Peyer's patch (tissue), 4 donors: ENCODE data around the gene HSP90AA1. TPM values are rescaled to one million over a fixed set of nuclear protein-coding genes. Genes with fewer than 3 reads are reported as not detected.

Experiments
- DNase-seq, 3 donors: peaks; one replicate each; pipeline ENCODE4 v3.0.0-alpha.2; 2017 to 2019
- H3K27ac ChIP-seq, 4 donors: fragments of 200-600 bp; sonication (generic); one replicate each; pipeline ENCODE4 v1.5.1; 2016 to 2019
- H3K27me3 ChIP-seq, 2 donors: fragments of 200-600 bp; sonication (generic); one replicate each; pipeline ENCODE4 v1.5.1; 2019
- H3K36me3 ChIP-seq, 3 donors: fragments of 200-600 bp; sonication (generic); one replicate each; pipeline ENCODE4 v1.5.1; 2016 to 2019
- H3K4me1 ChIP-seq, 4 donors: fragments of 200-600 bp; sonication (generic); one replicate each; pipeline ENCODE4 v1.5.1; 2016 to 2019
- H3K4me3 ChIP-seq, 4 donors: fragments of 200-600 bp; sonication (generic); 1 replicate in 3 of 4; 2 replicates in 1 of 4; pipeline ENCODE4 v1.5.1; 2016 to 2019; ENCODE audit warnings: mild to moderate bottlenecking in 1 of 4
- H3K9me3 ChIP-seq, 4 donors: fragments of 200-600 bp; sonication (generic); one replicate each; pipeline ENCODE4 v1.5.1; 2016 to 2019; ENCODE audit warnings: mild to moderate bottlenecking in 1 of 4
- CTCF ChIP-seq, 6 experiments: fragments of 450-650 bp in 4 of 6; fragments of 200-600 bp in 2 of 6; sonication (generic) in 1 of 6; IDR thresholded peaks; one replicate each; pipeline ENCODE4 v1.5.1; 2017 to 2019; ENCODE audit warnings: antibody characterized with exemption in 6 of 6, mild to moderate bottlenecking in 3 of 6, moderate library complexity in 1 of 6
- POLR2A ChIP-seq, 2 donors: fragments of 450-650 bp; IDR thresholded peaks; one replicate each; pipeline ENCODE4 v1.5.1; 2017; ENCODE audit warnings: antibody characterized with exemption in 2 of 2, mild to moderate bottlenecking in 2 of 2, moderate library complexity in 2 of 2
- small RNA-seq, 2 donors: library from RNA; depleted of rRNA; stranded (forward); fragments of <200 nt; gene quantifications; one replicate each; pipeline ENCODE3, GENCODE V24; 2016
- total RNA-seq, 4 donors: library from RNA; depleted of rRNA; stranded (reverse); fragments of >200 nt; gene quantifications; one replicate each; pipeline ENCODE4 v1.1.0, GENCODE V29; 2016

The HSP90AA1 gene
- total RNA-seq, 4 donors from 2014 or later = 141 to 550 (median 254) TPM

GRCh38 chr14:102039157-102039556 is 47.7 kb downstream of the HSP90AA1 start:
- Histone ChIP-seq H3K27ac (no peak overlapping the region), H3K4me3 (no peak overlapping the region), H3K27me3 (no peaks in the 10 kb centered on the region), H3K36me3 (peaks cover 5 to 100% (median 6%) of the 10 kb centered on the region in 3 donors), H3K9me3 (no peaks in the 10 kb centered on the region), H3K4me1 (no peaks in the 10 kb centered on the region)
- no peak for DNase-seq
- TF ChIP-seq POLR2A (IDR thresholded peaks at IDR 0.05) (no peak), CTCF (IDR thresholded peaks at IDR 0.05) (no peak)

GRCh38 chr14:102037686-102038085 is 49.2 kb downstream of the HSP90AA1 start:
- DNase-seq = no peak
- TF ChIP-seq POLR2A (IDR thresholded peaks at IDR 0.05) = no peak
- no peak for TF ChIP-seq CTCF (IDR thresholded peaks at IDR 0.05)
- H3K27ac ChIP-seq = no peak overlapping the region
- H3K27me3 ChIP-seq = no peaks in the 10 kb centered on the region
- H3K4me1 ChIP-seq = no peaks in the 10 kb centered on the region
- H3K9me3 ChIP-seq = no peaks in the 10 kb centered on the region
- H3K36me3 ChIP-seq = peaks cover 4 to 100% (median 5%) of the 10 kb centered on the region in 3 donors
- H3K4me3 ChIP-seq = no peak overlapping the region

GRCh38 chr14:102035914-102036313 is 50.9 kb downstream of the HSP90AA1 start:
- no peak overlapping the region for H3K4me3 ChIP-seq
- TF ChIP-seq POLR2A (IDR thresholded peaks at IDR 0.05) (no peak), CTCF (IDR thresholded peaks at IDR 0.05) (no peak)
- no peaks in the 10 kb centered on the region for H3K4me1 ChIP-seq
- no peaks in the 10 kb centered on the region for H3K27me3 ChIP-seq
- DNase-seq = no peak
- H3K36me3 ChIP-seq = peaks cover 4 to 100% (median 5%) of the 10 kb centered on the region in 3 donors
- no peaks in the 10 kb centered on the region for H3K9me3 ChIP-seq
- no peak overlapping the region for H3K27ac ChIP-seq

- H3K36me3 ChIP-seq = peaks cover 0 to 100% (median 2%) of the 10 kb centered on the region in 3 donors
- TF ChIP-seq CTCF (IDR thresholded peaks at IDR 0.05) (no peak), POLR2A (IDR thresholded peaks at IDR 0.05) (no peak)
- no peaks in the 10 kb centered on the region for H3K27me3 ChIP-seq
- no peak for DNase-seq
- H3K4me1 ChIP-seq = no peaks in the 10 kb centered on the region
- H3K4me3 ChIP-seq = no peak overlapping the region
- H3K27ac ChIP-seq = no peak overlapping the region
- no peaks in the 10 kb centered on the region for H3K9me3 ChIP-seq
These were observed 52.5 kb downstream of the HSP90AA1 start for GRCh38 chr14:102034301-102034700.

- Histone ChIP-seq H3K36me3 (peaks cover 0 to 100% (median 0%) of the 10 kb centered on the region in 3 donors), H3K27me3 (no peaks in the 10 kb centered on the region), H3K4me3 (no peak overlapping the region), H3K9me3 (no peaks in the 10 kb centered on the region), H3K4me1 (no peaks in the 10 kb centered on the region), H3K27ac (no peak overlapping the region)
- no peak for TF ChIP-seq POLR2A (IDR thresholded peaks at IDR 0.05)
- TF ChIP-seq CTCF (IDR thresholded peaks at IDR 0.05) = no peak
- no peak for DNase-seq
These were observed 53.6 kb downstream of the HSP90AA1 start for GRCh38 chr14:102033241-102033640.

Small RNA genes lying within 50 kb of the gene (small RNA-seq; reads per million reads assigned to genes)
- 0 reads per million in 2 donors for gene RN7SL472P

Other genes starting within 250 kb of the HSP90AA1 start
- 100 to 1,000 TPM; 386 to 531 (median 472) TPM for gene DYNC1H1, start 122.5 kb downstream of the HSP90AA1 start, total RNA-seq
- gene WDR20, start 52.9 kb upstream of the HSP90AA1 start, total RNA-seq = 10 to 100 TPM; 27.6 to 36.7 (median 33.6) TPM
- 10 to 100 TPM in 2 of 4 donors, 1 to 10 TPM in 2; 4.6 to 30.5 (median 14.6) TPM for gene MOK, start 218.1 kb upstream of the HSP90AA1 start, total RNA-seq
- gene ZNF839, start 232.7 kb upstream of the HSP90AA1 start, total RNA-seq = 10 to 100 TPM; 11.9 to 42.1 (median 27.2) TPM